HG02623 (cell line): ENCODE data around the gene CFAP65.
A peak's percentile ranks its signal among the peaks of the same experiment; 100 is the strongest.

ENCODE experiments used
- ATAC-seq: cut with Tn5 transposase; IDR thresholded peaks from one replicate; pipeline ENCODE4 v1.9.1; 2021; ENCODE audit warnings: moderate library complexity; ENCODE audit not compliant: unreplicated experiment

The CFAP65 gene

DNA sequence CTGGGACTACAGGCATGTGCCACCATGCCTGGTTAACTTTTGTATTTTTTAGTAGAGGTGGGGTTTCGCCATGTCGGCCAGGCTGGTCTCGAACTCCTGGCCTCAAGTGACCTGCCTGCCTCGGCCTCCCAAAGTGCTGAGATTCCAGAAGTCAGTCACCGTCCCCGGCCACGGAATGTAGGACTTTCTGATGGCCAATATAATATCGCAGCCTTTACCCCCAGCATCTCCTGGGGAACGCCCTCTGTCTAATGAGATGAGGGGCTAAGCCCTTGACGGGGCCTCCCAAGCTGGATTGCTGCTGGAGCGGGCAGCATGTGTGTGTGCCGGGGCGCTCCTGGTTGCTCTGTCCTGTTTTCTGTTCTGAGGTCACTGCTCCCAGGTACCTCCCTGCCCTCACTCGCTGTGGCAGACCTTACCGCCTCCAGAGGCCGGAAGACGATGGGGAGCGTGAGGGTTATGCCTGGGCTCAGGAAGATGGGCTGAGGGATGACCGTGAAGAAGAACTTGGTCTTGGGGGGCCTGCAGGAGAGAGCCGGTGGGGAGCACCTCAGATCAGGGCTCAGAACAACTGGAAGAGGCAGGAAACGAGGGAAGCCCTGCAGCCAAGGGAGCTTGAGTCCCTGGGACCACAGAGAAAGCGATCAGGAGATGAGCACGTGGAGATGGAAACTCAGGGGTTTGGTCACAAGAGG, 9.1 kb downstream of the CFAP65 start:
- ATAC-seq = no peak

DNA sequence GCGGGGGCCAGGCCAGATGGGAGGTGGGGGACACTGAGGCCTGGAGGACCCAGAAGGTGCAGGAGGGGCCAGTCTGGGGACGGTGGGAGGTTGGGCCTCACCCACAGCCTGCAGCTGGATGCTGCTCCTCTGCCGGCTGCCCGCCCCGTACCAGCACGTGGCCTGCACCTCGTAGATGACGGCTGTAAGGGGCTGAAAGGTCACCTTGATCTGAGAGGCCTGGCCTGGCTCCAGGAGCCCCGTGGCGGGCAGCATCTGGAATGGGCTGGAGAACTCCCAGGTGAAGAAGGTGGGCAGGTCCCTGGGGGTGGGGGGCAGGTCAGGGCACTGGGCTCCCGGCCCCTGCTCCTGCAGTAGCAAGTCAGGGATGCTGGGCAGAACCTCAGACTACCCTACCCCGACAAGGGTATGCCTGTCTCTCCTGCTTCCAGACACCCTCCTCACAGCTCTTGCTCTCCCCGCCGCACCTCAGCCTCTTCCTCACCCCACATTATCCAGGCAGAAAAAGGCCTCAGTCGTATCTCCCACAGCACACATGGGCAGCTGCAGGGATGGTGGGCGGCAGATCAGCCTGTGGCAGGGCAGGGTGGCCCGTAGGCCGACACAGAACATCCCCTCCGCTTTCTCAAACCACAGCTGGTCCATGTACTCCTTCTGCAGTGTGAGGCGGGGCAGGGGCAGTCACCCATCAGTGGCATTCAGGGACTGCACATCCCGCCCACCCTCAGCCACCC, 10.1 kb downstream of the CFAP65 start:
- ATAC-seq = no peak

DNA sequence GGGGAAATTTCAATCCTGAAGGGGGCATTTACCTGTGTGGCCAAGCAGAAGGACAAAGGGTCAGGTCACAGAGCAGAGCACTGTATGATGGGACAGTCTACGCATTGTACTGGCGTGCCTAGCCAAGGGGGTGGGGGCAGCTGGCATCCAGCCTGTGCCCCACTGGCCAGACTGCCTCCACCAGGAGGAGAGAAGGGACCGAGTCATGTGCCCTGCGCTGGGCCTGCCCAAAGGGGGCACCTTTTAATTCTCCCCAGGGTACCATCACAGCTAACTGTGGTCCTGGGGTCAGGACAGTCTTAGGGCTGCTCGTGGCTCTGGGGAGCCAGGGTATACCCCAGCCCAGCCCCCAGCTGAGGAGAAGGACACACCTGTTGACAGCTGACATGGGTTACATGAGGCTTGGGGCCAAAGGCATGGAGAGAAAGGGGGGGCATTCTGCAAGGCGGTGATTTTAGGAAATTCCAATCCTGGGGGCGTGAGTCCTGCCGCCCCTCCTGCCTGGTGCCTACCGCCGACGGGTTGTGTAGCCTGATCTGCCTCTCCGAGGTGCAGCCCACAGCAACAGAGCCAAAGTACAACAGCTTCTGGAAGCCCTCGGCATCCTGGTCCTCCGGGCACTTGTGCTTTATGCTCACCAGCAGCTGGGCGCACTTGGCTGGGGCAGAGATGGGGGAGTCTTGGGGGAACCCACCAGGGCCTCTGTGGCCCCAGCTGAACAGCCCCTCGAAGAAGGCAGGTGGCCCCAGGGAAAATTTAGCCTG, 11.0 kb downstream of the CFAP65 start:
- no peak for ATAC-seq

DNA sequence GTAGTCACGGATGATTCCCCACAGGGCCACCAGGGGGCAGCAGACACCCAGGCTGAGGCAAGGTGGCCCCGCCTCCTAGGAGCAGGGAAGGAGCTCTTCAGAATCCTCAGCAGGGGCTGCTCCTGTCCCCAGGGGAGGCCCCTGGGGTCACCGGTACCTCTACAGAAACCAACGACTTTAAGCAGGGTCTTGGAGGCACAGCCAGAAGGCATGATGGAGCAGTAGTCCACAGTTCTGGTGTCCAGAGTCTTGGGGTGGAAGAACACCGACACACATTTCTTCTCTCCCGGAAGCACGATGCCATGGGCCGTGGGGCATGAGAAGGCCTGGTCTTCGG, 11.5 kb downstream of the CFAP65 start:
- ATAC-seq = peak; percentile 72

DNA sequence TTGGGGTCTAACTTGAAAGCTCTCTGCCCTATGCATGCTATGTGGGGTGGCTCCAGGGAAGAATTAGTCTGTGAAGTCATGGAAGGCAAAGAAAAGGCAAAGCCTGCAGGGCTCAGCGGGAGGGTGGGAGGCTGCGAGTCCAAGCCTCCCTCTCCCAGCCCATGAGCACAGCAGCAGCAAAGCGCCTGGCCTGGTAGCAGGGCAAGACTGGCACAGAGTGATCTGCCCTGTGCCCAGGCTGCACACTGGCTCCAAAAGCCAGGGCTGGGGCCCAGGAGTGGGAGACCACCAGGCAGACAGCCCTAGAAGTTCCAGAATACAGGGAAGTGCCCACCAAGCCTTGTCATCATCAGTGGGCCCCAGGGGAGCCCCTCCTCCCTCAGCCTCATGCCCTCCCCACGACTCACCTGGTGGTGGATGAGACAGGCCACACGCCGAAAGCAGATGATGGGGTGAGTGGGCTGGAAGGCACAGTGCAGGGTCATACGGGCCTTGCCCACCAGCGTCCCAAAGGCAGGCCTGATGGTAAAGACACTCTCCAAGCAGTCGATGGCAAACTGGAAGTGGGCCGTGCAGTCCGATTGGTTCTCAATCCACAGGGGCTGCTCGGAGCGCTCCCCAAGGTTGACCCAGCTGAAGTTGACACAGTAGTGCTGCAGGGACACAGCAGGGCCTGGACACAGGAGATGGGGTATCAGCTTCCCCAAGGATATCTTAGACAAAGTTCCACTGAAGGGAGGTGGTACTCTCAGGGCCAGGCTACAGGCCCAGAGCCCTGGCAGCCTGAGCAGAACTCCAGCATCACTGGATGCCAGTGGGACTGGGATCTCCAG, 12.1 kb downstream of the CFAP65 start:
- ATAC-seq = peak; percentile 14

DNA sequence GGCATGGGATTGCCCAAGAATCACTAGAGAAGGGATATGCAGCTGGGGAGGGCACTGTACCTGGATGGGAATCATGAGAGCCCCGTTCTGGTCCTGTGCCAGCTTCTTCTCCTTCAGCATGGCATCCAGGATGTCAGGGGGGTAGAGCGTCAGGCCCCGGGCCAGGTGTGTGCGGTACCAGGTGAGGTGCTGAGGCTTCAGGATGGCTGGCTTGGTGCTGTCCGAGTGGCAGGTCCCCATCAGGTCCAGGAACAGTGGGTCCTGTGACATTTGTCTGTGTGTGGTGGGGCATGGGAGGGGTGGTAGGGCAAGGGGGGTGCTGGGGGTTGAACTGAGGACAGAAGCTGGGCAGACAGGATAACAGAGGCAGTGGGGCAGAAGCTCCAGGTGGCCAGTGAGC, 13.2 kb downstream of the CFAP65 start:
- no peak for ATAC-seq

DNA sequence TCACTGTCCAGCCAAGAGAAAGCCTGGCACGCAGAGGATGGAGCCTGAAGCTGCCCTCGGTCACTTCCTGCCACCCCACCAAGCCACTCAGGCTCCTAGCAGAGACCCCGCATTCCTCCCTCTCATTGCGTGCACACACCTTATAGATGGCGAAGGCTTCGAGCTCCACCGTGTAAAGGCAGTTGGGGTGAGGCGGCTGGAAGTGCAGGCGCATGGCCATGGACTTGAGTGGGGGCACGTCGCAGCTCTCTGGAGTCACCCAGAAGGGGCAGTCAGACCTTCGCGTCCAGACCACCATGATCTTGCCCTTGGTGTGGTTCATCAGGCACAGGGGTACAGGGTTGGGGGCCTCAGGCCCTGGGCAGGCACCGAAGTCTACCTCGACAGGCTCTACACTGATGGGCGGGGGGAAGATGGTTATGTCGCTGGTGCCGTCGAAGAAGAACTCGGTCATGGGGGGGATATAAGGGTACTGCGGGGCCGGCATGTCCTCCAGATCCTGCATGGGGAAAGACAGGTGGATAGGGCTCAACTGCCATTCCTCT, 13.7 kb downstream of the CFAP65 start:
- ATAC-seq = no peak

DNA sequence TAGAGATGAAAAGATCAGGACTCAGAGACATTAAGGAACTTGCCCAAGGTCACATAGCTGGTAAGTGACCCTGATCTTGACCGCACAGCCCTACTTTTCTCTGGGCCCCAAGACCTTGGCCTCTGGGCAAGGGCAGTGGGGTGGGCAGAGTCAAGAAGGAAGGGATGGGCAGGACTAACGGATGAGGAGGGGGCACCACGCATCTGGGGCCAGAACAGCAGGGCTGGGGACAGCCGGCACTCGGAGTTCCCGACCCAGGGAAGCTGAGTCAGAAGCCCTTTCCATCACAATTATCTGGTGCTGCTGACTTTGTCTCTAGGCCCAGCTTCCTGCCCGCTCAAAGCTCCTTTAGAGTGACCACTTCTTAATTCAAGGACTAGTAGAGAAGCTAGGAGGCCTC, 14.4 kb downstream of the CFAP65 start:
- ATAC-seq = no peak

DNA sequence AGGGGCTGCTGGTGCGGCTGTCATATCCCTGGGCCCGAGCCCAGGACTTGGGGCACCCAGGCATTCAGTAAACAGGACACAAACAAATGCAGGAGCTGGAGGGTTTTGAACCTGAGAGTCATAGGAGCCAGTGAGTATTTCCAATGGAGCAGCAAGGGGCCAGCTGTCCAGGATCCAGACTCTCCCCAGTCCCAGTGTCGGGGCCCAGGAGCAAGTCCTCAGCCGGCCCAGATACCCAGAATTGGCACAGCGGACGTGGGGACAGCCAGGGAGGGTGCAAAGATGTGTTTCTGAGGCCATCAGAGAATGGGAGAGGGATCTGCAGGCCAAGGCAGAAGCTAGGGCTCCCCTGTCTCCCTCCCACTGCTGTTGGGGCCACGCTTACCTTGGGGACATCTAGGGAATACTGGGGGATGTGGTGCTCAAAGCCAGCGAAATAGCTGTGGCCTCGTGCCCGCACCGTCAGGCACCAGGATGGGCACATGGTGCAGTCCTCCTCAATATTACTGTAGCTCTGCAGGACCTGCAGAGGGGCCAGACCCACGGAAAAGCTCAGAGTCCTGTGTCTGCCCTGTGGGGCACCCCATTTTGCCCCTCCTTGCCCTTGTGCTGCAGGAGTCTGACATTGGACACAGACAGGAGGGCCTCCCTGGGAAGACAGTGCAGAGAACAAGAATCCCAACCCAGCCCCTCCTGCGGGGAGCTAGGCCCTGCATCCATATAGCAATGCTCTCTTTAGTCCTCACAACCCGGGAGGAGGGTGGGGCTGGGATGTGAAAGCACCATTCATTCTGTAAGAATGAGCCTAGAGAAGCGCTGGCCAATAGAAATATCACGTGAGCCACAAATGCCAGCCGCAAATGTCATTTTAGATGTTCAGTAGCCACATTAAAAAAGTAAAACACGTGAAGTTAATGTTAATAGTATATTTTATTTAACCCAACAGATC, 15.4 kb downstream of the CFAP65 start:
- ATAC-seq = no peak

DNA sequence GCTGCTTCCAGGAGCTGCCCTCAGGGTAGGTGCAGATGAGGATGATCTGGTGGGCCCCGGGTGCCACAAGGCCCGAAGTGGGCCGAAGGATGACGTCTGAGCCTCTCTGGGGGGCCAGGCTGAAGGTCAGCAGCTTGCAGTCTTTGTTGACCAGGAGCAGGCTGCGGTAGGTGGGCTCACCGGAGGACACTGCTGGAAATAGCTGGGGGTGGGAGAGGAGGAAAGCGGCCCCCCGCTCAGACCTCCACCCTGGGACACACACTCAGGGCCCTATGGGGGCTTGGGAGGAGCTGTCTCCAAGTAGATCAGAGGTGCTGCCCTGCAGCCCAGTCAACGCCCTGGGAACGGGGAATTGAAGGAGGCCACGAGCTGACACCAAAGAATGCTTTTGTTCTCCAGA, 17.3 kb downstream of the CFAP65 start:
- ATAC-seq = no peak

DNA sequence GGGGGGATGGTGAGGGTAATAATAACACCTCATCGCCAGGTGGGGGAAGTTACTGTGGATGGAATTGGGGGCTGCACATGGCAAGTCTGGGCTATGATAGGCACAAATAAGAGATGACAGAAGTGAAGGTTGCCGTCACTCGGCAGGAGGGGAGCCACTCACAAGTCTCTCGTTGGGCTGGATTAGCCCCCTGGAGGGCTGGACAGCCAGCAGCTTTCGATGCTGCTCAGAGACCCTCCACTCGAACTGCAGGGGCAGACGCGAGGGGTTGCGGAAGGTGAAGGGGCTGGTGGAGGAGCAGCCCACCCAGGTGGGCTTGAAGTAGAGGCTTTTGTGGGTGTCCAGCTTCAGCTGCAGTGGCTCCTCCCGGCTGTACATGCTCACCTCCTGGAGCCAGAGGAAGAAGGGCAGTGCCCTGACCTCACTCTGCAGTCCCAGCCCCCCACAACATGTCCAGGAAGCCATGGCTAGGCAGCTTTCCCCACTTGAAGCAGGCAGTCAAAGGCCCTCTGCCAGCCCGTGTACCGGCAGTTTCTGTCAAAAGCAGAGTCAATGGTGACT, 18.2 kb downstream of the CFAP65 start:
- ATAC-seq = no peak

DNA sequence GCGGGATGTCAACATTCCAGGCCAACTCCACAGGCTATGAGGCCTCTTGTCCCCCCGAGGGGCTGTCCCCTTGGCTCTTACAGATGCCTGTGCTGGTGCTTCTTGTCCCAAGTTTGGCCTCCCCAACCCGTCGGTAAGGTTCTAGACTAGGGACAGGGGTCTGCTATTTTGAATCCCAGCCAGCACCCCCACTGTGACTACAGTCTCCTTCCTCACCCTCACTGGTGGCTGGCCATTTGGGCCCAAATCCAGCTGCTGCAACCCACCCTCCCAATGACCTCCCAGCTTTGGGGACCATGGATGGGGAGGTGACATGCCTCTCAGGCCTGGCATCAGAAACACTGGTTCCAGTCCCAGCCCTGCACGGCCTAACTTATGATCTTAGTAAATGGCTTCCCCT, 18.7 kb downstream of the CFAP65 start:
- ATAC-seq = no peak

DNA sequence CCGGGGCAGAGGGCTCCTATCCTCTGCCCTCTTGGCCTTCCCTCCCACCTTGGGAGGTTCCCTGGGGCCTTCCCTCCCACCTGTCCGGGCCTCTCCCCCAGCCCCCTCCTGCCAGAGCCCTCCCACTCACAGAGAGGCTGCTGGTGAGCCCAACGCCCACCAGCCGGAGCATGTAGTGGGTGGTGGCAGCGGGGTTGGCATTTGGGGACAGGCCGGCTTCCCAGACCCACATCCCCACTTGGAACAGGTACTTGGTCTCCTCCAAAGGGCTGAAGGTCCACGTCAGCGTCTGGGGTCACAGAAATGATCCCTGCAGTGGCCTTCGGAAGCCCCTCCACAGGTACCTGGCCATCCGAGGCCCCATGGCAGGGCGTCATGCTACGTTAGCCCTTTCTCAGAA, 19.3 kb downstream of the CFAP65 start:
- ATAC-seq = no peak

DNA sequence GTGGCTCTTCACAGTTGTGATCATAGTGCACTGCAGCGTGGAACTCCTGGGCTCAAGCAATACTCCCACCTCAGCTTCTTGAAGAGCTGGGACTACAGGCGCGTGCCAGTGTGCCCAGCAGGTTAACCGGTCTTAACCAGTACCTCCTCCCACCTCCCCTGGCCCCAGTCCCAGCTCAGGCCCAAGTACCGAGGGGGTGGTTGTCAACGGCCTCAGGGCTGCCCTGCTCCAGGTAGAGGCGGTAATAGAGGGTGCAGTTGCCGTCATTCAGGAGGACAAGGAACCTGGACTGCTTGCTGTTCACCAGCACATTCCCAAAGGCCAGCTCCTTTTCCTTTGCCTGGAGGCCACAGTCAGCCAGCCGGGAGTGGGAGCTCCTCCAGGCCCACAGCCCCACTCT, 19.7 kb downstream of the CFAP65 start:
- no peak for ATAC-seq

DNA sequence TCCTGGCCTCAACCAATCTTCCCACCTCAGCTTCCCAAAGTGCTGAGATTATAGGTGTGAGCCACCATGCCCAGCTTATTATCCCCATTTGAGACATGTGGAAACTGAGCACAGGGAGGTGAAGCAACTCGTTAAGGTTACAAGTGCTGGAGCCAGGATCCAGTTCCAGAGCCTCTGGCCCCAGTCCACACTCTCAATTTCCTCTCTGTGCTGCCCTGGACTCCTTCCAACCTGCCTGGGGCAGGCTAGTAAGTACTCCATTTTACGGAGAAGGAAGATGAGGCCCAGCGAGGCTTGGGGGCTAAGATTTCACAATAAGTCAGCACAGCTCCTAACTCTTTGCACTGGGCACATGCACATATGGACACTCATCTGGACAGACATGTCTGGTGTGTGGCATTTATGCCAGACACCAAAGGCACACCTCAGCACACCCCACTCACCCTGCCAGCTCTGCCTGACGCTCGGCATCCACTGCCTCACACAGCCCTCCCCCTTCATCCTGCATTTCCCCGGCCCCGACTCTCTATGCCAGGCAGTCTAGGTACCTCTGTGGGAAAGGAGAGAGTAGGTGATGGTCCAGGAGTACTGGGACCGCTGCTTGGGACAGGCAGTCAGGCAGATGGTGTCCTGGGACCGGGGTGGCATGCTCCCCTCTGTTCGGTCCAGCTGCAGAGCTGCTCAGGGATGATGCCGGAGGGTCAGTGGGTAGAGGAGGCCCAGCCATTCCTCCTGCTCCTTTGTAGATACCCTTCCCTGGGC, 20.5 kb downstream of the CFAP65 start:
- ATAC-seq = no peak

DNA sequence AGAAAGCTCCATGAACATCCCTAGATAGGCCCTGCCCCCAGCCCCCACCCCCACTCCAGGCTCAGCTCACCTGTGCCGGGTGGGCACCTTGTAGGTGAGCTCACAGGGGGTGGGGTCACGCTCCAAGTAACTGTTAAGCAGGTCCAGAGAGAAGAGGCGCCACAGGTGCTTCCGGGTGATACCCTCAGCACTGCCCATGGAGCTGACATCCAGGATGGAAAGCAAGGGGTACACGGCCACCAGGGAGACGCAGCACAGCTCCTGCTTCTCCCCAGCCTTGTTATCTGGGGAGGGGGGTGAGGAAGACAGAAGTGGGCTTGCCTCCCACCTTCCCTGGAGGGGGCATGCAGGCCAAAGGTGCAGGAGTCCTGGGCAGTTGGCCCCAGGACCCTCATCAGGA, 21.9 kb downstream of the CFAP65 start:
- no peak for ATAC-seq

DNA sequence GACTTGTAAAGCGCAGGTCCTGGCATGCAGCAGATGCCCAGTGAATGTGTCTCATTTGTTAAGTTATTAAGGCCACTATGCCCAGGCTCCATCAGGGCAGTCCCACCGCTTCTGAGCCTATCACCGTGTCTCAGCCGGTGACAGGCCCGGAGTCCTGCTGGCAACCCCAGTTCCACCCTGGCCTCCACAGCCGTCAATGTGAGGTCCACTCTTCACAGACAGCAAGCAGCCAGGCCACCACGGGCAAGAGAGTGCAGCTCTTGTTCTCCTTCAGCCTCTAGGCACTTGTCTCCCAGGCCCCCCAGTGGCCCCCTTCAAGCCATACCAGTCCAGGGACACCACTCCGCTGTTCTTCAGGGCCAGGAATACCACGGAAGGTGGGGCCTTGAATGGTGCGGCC, 22.6 kb downstream of the CFAP65 start:
- ATAC-seq = no peak

DNA sequence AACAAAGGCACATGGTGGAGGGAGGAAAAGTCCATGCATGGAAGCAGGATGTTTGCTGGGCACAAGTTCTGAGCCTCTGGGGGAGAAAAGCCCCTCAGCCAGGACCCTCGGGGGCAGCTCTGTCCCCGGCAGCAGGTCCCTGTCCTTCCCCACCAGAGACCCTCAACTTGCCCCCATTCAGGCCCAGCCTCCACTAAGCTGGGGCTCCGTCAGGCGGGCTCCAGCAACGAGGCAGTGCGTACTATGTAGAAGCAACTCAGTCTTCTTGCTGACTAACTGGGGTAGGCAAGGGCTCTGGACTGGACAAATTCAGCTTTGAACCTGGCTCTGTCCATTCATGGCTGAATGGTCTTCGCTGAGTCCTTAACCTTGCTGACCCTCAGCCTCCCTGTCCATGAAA, 23.0 kb downstream of the CFAP65 start:
- no peak for ATAC-seq
